Stomach (tissue), 8 donors: ENCODE data around the gene PPID. TPM values are rescaled to one million over a fixed set of nuclear protein-coding genes. Genes with fewer than 3 reads are reported as not detected.

Experiments used
- polyA plus RNA-seq, 3 donors: library from polyadenylated mRNA; stranded (reverse); fragments of 200-250 nt; gene quantifications; one replicate each; pipeline ENCODE4 v1.2.3, GENCODE V29; 2013
- small RNA-seq, 4 donors: library from RNA; depleted of rRNA; stranded (forward); fragments of <200 nt; gene quantifications; one replicate each; pipeline ENCODE3, GENCODE V24; 2016
- total RNA-seq, 5 donors: library from RNA; depleted of rRNA; stranded (reverse); fragments of >200 nt; gene quantifications; one replicate each; pipeline versions ENCODE4 v1.1.0 to v1.2.3, GENCODE V29; 2014 to 2016
- donor health status: healthy with polysubstance abuse.
- donor health status: Bipolar disorder and iron deficiency.
- donor health status: healthy.

The PPID gene
- total and polyA plus RNA-seq, 8 donors: 1.2 to 98.5 (median 16.0) TPM

Small RNAs within 50 kb of the gene (small RNA-seq; reads per million reads assigned to genes)
- gene RF00012: 0 reads per million in 4 donors

Other genes with a start within 250 kb of the PPID start
- 1 to 10 TPM in 1 of 5 donors, not detected in 4; 1.3 TPM for gene RXFP1, start 201.5 kb downstream of the PPID start, total RNA-seq
- under 1 TPM in 1 of 3 donors, not detected in 2; 0.15 TPM for gene RXFP1, start 201.5 kb downstream of the PPID start, polyA plus RNA-seq
- gene C4orf46, start 51.5 kb downstream of the PPID start, total RNA-seq: 10 to 100 TPM in 1 of 5 donors, 1 to 10 TPM in 3, under 1 TPM in 1; 0.29 to 23.5 (median 2.9) TPM
- 1 to 10 TPM; 2.0 to 3.5 (median 2.1) TPM for gene C4orf46, start 51.5 kb downstream of the PPID start, polyA plus RNA-seq
- 10 to 100 TPM in 4 of 5 donors, 1 to 10 TPM in 1; 9.3 to 78.0 (median 42.9) TPM for gene ETFDH, start 51.1 kb downstream of the PPID start, total RNA-seq
- 10 to 100 TPM; 18.1 to 24.7 (median 18.8) TPM for gene ETFDH, start 51.1 kb downstream of the PPID start, polyA plus RNA-seq
- gene FNIP2, start 45.6 kb upstream of the PPID start, total RNA-seq: 100 to 1,000 TPM in 1 of 5 donors, 10 to 100 TPM in 4; 28.7 to 109 (median 38.8) TPM
- gene FNIP2, start 45.6 kb upstream of the PPID start, polyA plus RNA-seq: 10 to 100 TPM in 1 of 3 donors, 1 to 10 TPM in 2; 4.8 to 15.7 (median 6.8) TPM